NCI-H82 treated with DMSO at 0.1 percent for 48 hours (cell line): ENCODE results near the gene PDZRN4.

Source experiments
- DNase-seq: peaks from one replicate; lab custom pipeline; 2025; ENCODE audit not compliant: unreplicated experiment; lab: John Stamatoyannopoulos, UW

The PDZRN4 gene

DNA sequence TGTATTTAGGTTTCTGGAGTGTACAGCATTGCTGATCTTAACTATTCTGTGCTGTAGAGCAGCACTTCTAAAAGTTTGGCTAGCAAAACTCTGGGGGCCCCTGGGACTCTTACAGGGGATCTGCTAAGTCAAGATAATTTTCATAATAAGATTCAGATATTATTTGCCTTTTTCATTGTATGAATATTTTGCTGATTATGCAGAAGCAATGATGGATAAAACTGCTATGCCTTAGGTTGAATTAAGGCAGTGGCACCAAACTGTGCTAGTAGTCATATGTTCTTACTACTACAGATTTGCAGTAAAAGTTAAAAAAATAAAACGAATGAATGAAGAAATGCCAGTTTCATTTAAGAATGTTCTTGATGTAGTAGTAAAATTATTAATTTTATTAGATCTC lies 160.1 kb downstream of the PDZRN4 start:
- DNase-seq: no peak

DNA sequence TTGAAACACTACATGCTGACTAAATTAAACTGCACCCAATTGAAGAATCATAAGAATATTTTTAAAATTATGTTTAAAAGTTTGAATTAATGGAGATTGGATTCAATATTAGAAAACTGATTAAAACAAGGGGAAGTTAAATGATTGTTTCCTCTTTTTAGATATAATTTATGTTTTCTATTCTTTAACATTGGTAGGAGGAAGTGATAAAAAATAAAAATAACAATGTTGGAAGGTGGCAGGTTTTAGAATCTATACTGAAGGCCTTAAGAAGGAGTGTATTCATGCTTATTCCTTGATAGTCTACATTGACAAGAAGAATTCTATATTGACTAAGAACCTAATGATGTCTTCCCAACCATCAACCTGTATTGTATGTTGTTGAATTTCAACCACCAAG lies 168.1 kb downstream of the PDZRN4 start:
- no peak for DNase-seq

DNA sequence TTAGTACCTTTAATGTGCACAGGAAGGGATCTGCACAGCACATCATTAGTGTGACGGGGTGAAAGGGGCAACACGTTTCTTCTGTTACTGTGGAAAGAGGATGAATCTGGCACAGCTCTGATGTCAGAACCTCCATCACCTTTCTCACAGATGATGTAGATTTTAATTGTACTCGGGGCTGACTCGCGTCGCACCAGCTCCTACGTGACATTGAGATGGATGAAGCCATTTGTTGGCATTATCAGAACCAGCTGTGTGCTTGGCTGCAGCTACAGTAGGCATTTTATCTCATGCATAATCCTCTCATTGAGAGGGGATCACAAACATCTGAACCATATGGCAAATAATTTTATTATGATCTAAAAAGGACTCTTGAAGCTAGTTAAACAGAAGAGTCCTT lies 173.6 kb downstream of the PDZRN4 start:
- DNase-seq: peak; percentile 88

DNA sequence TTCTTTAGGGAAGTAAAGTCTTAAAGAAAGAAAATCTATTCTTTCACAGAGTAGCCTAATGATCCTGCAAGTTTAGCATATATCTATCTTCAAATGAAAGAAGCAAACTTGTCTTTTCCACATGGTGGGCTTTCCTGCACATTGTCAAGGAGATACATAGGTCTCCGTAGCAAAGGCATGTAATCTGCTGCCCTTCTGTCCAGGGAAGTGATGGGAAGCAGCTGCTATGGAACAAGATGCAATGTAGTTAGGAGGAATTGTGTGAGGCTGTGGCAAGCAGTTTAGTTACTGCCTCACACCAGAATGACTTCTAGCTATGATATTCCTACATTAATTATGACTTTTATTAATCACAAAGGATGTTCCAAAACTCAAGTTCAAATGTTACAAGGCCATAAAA lies 174.4 kb downstream of the PDZRN4 start:
- DNase-seq: no peak

DNA sequence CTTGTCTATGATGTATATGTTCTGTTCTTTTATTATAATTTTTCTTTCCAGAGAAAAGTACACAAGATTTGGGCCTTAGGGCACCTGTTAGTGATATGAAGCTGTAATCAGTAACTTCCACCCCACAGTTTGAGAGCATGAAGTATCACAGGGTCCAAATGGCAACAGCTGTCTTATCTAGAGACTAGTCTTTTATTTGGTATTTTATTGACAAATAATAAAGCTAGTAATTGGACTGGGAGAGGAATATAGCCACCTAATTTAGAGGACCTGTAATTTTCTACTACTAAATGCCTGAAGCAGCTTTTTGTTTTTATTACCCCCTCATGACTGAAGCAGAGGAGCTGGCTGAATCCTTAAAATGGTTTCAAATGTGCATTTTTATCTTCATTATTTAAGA lies 174.8 kb downstream of the PDZRN4 start:
- no peak for DNase-seq

DNA sequence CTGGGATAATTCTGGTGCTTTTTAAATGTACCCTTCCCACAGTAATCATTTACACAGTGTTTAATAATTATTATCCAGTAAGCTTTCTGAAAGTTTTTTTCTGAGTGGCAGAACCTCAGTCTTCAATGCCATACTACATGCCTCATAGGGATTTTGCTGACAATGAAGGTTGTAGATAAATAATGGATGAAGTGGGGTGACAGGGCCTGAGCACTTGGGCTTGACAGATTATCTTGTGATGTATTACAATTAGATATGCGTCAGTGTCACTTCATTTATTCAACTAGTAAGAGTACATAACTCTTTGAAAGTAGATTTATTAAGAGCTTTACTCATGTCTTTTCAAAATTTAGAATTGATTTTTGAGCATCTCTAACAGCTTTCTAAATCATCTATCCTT lies 176.1 kb downstream of the PDZRN4 start:
- DNase-seq: no peak

DNA sequence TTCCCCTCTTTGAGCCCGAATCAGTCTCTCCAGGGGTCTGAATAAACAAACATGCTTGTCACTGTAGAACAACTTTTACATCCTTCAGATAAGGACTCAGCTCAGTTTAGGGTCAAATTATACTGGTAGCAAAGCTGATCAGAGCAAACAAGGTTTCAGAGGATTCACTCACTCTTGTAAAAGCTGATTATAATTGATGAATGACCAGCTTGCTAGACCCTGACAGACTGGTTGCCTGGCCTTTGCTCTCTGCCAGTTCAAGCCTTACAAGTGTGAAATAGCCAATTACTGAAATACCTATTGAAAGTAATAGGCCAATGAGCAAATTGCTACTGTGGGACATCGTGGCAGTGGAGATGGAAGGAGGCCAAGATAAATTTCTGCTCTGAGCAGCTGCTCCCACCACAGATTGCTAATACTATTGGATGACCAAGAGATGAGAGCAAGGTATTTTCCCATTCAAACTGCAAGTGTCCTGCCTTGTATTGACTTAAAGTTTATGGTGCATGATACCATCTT lies 177.6 kb downstream of the PDZRN4 start:
- peak; percentile 97 for DNase-seq

DNA sequence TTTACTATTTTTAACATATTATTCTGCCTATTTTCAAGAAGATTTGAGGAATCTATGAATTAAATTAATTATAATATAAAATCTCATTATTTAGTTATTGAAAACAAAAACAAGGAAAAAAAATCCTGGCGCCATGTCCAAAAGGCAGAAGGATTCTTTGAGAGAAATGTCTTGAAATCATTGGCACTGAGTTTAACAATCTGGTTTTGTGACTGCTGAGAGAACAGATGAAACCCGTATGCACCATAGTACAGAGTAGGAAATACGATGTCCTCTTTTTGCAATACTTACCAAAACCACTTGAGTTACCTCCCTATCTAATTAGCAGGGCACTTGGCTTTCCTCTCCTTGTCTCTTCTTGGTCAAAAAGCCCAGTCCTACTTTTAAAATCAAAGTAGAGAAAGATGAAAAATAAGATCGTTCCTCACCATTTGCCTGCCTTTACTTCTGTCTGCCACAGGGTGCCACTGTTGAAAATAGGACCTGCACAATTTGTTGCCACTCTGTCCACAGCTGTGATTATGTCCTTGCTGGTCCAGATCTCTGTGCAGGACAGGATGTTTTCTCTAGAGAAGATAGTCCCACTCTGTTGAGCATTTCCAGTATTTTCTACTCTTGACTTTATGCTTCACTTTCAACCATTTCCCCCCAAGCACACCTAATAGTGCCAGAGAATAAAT lies 179.7 kb downstream of the PDZRN4 start:
- no peak for DNase-seq

DNA sequence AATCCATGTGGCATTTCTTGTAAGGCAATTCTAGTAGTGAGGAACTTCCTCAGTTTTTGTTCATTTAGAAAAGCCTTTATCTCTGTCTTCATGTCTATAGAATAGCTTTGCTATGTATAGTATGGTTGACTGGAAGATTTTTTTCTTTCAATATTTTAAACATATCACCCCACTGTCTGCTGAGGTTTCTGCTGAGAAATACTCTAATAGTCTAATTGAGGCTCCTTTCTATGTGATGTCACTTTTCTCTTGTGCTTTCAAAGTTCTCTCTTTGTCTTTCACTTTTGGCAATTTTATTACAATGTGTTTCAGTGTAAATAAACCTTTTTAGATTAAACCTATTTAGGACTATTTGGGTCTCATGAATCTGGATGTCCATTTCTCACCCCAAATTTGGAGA lies 192.8 kb downstream of the PDZRN4 start:
- DNase-seq: no peak

DNA sequence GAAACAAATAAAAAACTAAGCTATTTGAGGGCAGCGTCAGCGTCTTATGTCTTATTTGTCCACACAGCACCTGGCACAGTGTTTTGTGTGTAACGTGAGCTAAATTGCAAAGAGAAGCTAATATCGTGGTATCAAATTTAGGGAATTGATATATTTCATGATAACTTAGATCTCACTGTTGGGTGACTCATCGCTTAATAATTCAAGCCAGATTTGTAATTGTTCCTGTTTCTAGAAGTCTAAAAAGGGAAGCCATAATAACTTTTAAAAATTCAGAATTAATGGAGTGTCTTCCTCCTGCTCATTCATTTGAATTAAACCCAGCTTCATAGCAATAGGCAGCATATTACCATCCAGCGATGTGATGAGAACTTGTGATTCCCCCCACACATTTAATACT lies 214.7 kb downstream of the PDZRN4 start:
- no peak for DNase-seq

DNA sequence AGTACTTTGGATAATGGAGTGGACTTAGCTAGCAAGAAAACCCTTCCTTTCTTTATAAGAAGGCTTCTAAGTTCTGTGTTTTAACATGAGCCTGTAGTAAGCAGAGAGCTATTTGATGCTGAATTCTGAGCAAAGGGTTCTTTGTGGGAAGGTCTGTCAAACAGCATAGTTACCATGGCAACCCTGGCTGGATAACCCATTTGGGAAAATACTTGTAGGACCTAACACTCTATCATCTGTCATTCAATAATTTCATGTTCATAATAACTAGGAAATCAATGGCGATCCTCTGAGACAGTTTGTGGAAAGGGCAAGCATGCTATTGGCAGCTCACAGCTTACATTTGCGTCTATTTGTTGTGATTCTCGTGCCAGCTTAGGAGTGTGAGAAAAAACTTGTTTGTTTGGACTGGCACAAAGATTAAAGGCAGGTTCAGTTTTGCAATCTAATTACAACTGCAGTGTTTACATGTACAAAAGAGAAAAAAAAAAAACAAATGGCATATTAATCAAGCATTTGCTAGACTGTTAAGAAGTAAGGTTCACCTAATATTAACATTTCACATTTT lies 219.2 kb downstream of the PDZRN4 start:
- no peak for DNase-seq

DNA sequence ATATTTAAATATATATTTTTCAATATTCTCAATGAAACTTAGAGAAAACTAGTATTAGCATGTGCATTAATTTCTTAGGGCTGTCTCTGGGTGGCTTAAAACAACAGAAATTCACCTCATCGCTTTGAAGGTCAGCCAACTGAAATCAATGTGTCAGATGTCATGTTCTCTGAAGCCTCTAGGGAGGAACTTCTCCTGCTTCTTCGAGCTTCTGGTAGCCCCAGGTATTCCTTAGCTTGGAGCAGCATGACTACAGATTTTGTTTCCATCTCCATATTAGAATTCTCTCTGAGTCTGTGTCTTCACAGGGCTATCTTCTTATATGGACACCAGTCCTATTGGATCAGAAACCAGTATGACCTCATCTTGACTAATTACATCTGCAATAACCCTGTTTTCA lies 221.5 kb downstream of the PDZRN4 start:
- DNase-seq: no peak

DNA sequence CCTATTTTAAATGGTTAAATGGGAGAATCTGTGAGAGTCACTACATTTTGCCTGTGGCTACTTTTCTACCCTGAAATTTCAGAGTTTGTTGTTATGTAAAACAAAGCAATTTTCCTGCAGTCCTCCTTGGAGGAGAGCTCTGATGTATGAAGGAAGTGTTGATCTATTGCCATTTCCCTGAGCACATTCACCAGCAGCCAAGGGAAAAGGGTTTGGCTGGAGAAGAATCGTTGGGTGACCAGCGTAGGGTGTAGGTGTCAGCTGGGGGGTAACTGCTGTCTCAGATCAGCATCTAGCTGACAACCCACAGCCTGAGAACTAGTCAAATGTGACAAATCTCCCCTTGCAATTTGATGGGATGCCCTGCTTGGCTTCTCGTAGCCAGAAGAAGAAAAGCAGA lies 230.5 kb downstream of the PDZRN4 start:
- DNase-seq: peak; percentile 96

DNA sequence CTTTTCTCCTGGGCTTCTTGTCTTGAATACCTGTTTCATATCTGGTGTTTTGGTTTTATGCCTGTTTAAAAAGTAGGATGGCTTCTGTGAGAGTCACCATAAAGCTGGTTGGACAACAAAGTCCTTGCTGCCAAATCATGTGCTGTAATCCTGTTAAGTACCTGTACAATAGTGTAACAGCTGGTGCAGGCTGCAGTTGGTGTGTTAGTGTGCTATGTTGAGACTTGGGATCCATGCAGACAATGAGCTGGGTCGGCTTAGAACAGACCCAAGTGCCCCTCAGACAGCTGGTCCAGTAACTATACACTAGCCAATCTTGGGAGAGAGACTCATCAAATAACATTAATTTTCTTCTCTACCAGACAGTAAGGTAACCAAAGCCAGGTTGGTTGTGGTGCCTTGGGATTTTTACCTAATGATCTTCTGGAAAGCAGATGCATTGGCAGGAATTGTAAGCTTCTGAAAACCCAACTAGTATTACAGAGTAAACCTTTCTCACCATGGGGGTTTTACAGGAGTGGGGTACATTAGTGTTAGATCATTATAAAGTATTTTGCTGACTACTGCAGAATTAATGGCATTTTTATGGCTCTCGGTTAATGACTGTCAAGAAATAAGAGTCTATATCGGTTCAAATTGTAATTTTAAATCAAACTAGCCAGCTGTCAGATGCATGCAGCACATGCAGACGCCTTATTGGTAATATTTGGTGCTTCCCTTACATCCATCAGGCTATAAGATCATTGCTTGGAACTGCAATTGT lies 231.2 kb downstream of the PDZRN4 start:
- DNase-seq: peak; percentile 100

DNA sequence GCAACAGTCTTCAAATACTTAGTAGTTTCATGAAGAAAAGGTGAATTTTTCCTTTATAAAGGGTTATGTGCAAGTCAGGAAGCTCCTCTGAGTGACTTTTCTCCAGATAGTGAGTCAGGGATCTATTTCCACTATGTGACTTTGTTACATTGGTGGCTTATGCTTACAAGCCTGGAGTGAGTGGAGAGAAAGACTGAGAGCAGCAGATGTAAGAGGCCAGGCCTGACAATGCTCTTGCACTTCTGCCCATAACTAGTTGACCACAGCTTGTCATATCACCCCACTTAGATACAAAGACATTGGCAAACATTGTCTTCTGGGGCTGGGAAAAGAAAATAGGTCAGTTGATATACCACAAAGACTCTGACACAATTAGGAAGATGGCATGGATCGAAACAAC lies 236.5 kb downstream of the PDZRN4 start:
- no peak for DNase-seq

DNA sequence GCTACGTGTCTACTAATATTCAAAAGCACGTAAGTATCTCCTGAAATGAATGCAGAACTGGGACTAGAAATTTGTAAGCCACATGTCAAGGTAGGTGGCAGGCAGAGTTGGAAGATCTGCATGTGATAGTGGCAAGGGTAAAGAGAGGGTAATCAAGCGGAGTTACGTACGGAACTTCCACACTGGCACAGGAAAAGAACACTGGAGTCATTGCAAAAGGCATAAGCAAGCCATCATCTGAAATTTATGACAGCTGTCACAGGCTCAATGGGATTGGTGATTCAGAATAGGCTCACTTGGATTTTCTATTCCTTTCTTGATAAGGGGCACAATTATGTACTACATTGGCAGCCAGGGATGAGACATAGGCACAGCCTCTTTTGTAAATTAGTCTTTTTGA lies 245.3 kb downstream of the PDZRN4 start:
- DNase-seq: no peak

DNA sequence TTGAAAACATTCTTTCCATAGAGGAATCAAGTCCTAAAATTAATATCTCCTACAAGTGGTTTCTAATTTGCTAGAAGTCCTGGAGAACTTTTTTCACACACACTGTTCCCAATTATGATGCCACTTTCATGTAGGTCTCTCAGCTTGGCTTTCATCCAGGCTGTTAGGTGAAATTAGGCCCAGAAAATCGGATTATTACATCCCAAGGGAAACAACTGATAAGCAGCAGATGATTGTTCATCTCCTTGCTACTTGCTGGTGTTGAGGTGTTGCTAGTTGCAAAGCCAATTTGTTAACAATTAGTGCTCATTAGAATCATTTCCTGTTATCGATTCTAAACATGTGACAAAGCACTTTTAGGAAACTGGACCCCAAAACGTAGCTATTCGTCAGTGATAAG lies 248.0 kb downstream of the PDZRN4 start:
- DNase-seq: peak; percentile 94

DNA sequence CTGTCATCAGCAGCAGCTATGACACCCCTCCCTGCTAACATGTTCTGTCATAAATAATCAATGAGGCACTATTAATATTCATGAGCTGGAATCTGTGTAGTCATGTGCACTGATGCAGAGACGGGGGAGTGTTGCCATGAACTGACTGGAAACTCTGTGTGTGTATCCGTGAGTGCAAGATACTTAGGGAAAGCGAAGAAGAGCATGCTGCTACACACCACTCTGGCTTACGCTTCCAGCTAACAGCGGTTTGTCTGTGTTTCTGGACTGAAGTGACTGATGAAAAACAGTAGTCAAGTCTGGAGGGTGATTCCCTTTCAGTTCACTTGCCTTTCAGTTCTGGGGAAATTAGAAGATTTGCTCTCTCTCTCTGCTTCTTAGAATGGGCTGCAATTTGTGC lies 249.4 kb downstream of the PDZRN4 start:
- DNase-seq: peak; percentile 15

DNA sequence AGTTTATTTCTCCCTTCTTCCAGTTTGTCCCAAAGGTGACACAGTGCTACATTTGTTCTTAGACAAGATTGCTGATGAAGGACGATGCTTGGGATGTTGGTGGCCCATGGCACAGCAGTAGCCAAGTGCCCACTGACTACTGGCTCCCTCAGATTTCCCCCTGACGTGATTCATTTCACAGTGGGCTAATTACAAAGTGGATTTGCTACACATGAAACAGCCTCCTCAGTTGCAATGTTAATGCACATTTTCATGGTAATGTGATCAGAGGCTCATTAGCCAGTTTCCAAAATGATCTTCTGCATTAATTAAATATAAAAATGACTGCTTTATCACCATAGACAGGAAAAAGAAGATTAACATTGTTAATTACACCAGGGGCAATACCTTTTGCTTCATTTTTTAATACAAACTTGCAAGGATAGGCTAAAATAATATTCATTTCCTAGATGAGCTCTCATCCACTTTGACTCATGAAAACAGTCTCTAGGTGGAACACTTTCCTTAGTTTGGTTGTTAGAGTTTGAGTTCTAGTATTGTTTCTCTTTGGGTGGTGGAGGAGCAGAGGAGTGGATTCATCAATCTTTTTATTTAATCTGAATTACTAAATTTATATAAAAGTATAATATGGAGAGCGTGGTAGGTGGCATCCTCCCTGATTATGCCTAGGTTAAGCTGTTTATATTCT lies 250.9 kb downstream of the PDZRN4 start:
- DNase-seq: peak; percentile 15

DNA sequence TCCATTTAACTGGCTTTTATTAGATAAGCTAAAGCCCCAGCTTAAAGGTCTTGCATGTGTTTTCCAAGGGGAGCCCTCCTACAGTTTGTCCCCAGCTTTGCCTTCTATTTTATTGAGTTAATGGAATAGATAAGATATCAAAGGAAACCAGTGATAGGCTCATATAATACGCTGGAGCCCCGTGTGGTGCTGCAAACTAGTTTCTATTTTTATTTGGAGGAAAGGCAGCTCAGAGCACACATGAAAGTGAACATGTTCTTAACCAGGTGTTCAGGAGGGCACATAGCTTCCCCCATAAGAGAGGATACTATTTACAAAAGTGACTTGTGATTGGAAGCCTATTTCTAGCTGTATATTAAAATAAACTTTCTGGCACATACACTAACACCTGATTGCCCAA lies 251.7 kb downstream of the PDZRN4 start:
- no peak for DNase-seq

DNA sequence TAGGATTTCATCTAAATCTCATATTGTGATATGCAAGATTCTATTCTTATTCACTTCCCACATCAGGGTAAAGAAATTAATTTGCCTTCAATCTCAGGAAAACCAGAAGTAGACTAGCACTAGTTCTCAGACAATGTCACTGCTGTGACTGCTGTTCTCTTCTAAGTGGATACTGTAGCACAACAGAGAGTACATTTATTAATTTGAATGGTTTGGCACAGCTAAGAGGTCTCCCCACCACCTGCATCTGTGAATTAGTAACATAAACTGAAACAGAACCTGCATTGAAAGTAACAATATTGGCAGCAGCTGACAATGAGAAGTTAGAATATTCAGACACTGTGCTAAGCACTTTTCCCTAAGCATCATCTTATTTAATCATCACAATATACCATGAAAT lies 253.1 kb downstream of the PDZRN4 start:
- no peak for DNase-seq

DNA sequence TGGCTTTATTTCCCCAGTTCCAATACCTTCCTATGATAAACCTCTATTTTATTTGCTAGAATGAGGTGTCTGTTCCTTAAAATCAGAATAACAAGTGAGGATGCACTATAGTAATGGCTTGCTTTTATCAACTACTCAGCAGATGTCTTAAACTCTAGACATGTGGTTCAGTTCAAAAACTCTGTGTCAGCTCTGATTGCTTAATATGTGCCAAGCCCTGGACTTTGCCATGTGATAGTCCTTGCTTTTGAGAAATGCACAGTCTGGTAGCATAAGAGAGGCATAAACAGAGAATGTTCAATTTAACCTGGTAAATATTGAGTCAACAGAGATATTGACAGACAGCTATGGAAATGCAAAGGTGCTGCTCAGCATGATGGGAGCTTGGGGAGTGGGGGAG lies 254.8 kb downstream of the PDZRN4 start:
- no peak for DNase-seq
